Hematopoietic multipotent progenitor cell (in vitro differentiated cells): Measurements from ENCODE around the gene PRRG1. TPM values are rescaled to one million over a fixed set of nuclear protein-coding genes. Genes with fewer than 3 reads are reported as not detected.
"Not testable (repeated sequence)": the region's sequence is repeated elsewhere in the genome, so short reads cannot be mapped to it uniquely, and the experiment has no call there.

ENCODE experiments used
- DNase-seq, 3 donors: peaks; one replicate each; pipeline ENCODE4 v3.0.0-alpha.2; 2011 to 2015; ENCODE audit warnings: low read depth in 2 of 3, low spot score in 2 of 3
- total RNA-seq: library from RNA; depleted of rRNA; stranded (reverse); fragments of >200 nt; gene quantifications from one replicate; pipeline ENCODE4 v1.2.3, GENCODE V29; 2012

PRRG1 gene
- total RNA-seq, 1 donor: 0.54 TPM

DNA sequence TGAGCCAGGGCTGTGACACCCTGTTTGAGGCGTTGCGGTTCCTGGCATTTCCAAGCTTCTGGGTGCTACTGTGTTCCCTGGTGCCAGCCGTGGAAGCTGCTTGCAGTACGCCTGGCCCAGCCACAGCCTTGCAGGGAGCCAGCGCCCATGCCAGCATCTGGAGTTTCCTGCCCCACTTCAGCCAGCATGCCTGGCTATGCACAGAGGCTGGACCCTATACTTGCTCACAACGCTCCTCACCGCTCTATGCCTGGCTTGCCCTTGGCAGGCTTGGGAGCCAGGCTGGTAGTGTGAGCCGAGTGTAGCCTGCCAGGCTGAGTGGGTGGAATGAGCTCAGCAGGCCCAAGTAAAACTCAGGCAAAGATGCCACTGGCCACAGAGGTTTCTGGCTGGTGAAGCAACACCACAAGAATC, 22.4 kb downstream of the PRRG1 start:
- no peak for DNase-seq

DNA sequence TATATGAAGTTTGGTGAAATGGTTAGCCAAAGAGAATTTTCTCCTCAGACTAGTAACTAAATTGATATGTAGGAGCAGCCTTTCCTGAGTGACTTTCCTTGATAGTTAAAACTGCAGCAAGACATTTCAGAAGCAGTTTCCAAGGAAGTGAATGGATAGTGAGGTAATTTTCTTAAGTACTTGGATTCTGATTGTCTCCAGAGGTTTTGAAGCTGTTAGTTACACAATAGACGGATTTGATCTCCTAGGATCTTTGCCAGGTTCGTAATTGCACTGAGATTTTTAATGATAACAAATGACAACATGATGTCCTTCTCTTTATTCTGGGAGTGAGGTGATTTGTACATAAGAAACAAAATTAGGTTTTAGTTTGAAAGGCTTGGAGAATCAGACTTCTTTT, 29.2 kb downstream of the PRRG1 start:
- DNase-seq: no peak

DNA sequence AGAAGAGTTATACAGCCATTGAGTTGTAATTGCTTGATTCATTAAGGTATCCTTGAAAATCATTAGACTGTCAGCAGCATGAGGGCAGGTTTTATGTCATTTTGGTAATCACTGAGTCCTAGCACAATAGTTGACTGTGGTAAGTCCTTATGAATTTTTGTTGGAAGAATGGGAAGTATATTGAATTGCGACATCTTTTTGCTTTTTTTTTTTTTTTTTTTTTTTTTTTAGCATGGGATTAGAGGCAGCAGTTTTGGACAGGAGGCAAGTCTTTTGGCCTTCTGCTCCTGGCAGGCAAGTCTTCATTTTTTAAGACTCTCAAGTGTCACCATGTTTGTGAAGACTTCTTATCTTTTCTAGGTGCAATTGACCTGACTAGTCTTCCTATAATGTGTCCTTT, 29.7 kb downstream of the PRRG1 start:
- DNase-seq: no peak

DNA sequence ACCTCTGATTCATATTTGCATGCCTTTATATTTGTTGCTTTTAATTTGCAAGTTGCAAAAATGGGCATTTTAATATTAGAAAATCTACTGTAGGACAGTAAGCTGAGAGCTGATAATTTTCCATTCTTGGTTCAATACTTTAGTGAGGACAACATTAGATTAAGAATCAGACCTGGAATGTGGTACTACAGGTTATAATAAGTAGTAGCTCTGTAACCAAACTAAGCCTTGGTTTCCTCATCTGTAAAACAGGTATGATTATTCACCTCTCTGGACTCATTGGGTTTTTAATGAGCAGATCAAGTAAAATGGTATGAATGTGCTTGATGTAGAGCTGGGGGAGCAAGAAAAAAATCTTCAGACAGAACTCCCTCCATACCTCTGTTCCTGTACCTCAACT, 31.1 kb downstream of the PRRG1 start:
- DNase-seq: no peak

DNA sequence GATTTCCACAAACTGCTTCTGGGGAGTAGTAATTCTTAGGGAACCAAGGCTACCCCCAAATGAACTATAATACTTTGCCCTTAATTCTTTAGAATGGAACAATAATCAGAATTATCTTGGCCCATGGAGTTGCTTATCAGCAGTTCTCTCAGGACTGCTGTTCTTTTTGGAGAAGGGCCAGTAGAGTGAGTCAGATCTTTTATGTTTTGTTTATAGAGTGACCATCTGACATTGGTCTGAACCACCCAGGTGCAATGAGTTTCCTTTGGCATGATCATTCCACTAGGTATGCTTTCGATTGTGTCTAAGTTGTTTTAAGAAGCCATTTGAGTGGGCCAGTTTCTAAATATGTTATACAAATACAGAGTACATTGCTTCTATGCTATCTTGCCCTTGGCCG, 31.8 kb downstream of the PRRG1 start:
- no peak for DNase-seq

DNA sequence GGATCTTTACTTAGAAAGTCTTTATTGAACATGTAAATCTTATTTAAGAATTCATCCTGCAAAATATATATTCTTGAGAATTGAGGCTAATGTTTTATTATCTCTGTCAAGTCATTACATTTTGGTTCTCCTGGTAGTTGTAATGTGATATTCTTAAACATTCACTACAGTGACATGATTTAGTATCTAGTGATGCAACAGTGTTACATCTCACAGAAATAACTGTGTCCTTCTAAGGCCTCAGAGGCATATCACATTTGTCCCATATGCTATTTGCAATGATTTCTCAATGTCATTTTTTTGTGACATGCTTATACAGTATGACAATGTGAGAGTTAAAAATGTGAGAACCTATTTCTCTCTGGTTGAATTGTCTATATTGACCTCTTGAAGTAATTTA, 34.1 kb downstream of the PRRG1 start:
- DNase-seq: no peak

DNA sequence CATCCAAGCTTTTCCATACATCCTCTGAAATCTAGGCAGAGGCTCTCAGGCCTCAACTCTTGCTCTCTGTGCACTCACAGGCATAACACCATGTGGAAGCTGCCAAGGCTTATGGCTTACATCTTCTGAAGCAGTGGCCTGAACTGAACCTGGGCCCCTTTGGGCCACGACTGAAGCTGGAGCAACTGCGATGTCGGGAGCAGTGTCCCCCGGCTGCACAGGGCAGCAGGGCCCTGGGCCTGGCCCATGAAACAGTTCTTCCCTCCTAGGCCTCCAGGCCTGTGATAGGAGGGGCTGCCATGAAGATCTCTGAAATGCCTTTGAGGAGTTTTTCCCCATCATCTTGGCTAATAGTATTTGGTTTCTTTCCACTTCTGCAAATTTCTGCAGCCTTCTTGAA, 39.2 kb downstream of the PRRG1 start:
- DNase-seq: no peak

DNA sequence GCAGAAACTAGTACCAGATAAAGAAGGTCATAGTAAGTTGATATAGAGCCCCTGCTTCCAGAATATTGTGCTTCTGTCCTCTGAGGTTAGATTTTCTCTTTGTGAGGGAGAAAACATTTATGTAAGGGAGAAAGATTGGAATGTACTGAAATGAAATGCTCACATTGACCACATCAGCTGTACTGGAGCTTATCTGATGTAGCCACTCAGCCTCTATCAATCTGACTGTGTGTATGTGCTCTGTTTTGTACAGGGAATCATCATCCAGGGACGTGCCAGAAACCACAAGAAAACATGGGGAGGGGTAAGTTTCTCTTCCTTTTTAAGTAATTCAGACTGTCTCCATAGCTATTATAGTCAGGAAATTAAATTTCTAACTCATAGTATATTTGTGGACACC, 56.8 kb downstream of the PRRG1 start:
- DNase-seq: no peak

DNA sequence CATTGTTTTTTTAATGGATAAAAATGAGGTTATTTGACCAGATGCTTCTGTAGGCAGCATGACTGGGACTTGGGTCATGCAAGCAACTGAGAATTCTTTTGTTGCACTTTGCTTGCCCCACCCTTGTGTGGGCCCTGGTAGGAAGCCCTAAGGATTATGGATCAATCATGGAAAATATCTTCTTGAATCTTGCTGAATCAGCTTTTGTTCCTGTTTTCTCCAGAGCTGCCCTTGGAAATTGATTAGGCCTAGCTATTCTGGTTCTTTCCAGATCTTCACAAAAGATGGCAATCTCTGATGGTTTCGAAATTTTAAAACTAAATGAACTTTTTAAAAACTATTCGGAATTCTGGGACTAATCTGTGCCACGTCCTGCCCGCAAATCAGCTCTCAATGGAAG, 58.6 kb downstream of the PRRG1 start:
- DNase-seq: no peak

DNA sequence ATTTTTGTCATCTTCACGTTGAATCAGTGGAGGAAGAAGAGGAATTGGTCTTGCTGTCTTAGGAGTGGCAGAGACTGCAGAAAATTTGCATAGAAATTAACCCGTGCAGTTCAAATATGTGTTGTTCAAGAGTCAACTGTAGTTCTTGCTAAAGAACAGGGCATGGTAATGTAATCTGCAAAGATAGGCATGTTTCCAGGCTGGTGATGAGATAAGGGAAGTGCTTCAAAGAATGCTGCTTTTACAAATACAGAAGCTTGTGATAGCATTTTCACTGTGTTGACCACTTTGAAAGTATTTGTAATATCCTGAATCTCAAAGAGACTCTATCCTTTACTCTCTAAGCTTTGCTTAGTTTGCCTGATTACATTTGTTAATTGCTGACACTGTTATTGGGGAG, 60.1 kb downstream of the PRRG1 start:
- no peak for DNase-seq

DNA sequence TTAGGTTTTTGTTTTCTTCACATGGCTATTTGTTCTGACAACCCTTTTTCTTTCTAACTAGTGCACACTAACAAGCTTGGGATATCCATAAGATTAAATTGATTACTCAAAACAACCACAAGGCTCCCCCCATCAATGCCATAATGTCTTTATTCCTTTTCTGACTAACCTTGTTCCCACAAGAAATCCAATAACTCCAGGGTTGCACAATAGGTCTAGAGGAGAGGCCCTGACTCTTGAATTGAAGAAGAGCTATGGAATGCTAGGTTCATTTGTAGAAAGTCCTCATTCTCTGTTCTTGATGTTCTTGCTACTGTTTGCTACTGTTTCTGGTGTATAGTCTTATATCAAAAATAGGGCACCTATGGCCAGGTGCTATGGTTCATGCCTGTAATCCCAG, 71.0 kb downstream of the PRRG1 start:
- no peak for DNase-seq

DNA sequence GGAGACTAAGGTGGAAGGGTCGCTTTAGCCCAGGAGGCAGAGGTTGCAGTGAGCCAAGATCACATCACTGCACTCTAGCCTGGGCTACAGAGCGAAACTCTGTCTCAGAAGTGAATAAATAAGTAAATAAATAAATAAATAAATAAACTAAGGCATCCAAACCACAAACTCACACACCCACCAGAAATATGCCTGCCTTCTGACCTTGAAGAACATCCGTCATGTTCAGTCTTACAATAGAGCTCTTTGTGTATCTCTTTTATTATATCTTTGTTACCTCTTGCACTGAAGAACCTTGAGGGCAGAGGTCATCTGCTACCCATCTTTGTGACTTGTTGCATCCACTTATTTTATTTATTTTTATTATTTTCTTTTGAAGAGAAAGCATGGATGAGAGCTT, 71.6 kb downstream of the PRRG1 start:
- no peak for DNase-seq

DNA sequence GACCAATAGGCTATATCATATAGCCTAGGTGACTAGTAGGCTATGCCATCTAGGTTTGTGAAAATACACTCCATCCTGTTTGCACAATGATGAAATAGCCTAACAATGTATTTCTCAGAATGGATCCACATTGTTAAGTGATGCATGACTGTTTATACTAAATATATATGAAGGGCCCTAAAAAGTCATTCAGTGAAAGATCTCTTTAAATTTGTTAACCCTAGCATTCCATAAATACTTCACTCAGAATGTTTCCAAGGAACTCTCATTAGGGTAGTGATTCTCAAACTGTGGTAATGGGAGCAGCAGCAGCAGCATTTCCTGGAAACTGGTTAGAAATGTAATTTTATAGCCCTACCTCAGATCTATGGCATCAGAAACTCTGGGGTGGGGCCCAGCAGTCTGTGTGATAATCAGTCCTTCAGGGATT, 74.9 kb downstream of the PRRG1 start:
- no peak for DNase-seq

DNA sequence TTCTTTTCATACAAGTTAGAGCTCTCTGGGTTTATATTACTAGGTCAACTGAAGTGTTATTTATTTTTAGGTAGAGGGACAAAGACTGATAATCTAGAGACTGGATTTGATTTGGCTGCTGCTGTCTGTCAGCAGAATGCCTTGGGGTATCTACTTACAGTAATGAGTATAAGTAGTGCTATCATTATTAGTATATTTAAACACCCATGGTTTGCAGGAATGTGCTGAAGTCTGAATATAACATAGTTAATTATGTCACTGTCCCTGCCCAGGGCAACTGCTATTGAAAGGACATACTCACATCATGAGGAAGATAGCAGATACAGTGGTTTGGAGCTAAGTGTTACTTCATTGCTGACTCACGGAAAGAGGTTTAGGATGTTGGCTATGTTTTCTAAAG, 76.2 kb downstream of the PRRG1 start:
- no peak for DNase-seq

DNA sequence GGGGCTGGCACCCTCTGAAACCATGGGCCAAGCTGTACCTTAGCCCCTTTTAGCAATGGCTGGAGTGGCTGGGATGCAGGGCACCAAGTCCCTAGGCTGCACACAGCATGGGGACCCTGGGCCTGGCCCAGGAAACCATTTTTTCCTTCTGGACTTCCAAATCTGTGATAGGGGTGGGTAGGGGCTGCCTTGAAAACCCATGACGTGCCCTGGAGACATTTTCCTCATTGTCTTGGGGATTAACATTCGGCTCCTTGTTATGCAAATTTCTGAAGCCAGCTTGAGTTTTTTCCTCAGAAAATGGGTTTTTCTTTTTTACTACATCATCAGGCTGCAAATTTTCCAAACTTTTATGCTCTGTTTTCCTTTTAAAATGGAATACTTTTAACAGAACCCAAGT, 79.8 kb downstream of the PRRG1 start:
- DNase-seq: not testable (repeated sequence)

DNA sequence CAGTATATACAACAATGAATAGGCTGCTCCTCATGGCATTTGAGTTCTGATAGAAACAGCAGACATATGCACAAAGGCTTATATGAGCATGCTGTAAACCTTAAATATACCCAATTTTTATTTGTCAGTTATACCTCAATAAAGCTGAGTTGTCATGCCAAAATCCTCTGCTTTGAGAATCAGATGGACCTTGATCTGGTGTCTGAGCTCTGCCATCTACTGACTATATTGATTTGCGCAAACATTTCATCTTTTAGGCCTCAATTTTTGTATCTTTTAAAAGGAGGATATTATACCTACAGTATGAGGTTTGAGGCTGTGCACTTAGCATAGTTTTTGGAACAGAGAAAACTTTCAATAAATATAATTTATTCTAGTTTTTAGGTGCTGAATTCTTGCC, 85.2 kb downstream of the PRRG1 start:
- DNase-seq: no peak

DNA sequence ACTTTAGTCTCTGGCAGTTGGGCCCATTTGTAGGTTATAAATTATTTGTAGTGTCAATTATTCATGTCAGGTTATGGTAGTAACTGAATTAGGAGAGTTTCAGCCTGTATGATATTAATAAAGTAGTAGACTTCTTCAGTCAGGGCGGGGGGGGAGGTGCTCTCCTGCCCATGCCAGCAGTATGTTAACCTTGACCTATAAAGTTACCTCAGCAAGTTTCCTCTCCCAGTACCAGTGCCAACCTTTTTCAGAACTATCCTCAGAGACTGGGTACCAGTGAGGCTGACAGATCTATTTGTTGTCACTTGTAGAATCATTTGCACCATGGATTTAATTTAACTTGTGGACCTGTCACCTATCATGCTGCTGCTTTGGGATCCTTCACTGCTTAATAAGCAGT, 88.0 kb downstream of the PRRG1 start:
- DNase-seq: no peak

DNA sequence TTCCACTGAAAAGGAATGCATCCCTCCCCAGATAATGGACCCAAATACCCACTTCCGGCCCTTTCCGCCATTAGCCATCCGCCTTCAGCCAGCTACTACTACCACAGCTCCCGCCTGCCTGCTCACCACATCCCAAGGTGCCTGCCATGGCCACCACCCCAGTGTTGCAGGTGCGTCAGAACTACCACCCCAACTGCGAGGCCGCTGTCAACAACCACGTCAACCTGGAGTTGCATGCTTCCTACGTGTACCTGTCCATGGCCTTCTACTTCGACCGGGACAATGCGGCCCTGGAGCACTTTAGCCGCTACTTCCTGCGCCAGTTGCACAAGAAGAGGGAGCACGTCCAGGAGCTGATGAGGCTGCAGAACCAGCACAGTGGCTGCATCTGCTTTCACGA, 92.2 kb downstream of the PRRG1 start:
- DNase-seq: no peak

DNA sequence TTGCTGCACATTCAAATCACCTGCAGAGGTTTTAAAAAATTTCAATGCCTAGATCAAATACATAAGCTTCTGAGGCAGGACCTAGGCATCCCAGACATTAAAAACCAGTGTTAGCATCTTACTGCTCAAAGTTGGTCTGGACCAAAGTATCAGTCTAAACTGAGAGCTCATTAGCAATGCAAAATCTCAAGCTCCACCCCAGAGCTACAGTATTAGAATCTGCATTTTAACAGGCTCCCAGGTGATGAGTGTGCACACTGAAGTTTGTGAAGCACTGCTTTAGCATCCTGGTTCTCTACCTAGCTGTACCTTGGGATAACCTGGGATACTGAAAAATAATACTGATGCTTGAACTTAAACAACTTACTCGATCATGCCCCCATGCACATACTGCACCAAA, 96.0 kb downstream of the PRRG1 start:
- DNase-seq: no peak

DNA sequence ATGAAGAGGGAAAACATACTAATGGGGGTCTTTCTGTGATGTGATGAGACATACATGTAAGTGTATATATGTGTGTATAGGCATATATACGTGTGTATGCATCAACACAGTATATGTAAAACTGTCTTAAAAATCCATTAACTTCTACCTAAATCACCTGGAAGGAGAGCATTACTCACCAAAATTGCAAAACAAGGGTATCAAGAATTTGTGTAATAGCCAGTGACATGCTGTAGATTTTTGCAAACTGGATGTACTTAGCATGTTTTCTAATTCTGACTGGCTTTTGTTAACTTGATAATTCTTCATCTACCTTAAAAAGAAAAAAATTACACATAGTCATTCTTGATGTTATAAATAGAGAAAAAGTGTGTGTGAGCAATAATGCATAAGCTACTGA, 104.7 kb downstream of the PRRG1 start:
- no peak for DNase-seq

DNA sequence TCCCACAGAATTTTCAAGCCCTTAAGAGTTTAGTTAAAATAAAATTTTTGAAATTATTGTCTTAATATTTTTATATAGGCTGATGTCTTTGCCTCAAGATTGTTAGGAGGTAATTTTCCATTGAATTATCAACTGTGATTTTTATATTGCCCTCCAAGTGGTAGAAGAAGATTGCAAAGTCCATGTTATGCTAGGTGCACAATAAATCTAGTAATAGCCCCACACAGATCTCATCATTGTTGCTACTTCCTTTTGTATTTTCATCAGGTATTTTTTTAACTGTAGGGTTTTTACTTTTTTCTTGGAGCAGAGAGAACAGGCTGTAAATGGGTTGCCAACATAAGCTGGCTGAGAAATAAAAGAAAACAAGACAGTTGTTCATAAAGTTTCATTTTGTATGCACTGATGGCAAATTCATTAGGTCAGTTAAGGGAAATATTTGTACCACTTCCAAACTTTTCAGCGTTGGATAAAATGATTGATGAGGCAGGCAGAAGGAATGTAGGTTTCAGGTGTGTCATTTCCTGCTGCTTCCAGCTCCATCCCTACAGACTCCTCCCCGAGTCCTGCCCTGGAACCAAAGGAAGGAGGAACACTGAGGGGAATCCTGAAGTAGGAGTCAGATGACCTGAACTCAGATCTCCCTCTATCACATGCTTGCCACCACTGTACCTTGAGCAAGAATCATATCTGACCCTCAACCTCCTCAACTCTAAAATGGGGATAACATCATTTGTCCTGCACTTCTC, 105.5 kb downstream of the PRRG1 start:
- DNase-seq: no peak

DNA sequence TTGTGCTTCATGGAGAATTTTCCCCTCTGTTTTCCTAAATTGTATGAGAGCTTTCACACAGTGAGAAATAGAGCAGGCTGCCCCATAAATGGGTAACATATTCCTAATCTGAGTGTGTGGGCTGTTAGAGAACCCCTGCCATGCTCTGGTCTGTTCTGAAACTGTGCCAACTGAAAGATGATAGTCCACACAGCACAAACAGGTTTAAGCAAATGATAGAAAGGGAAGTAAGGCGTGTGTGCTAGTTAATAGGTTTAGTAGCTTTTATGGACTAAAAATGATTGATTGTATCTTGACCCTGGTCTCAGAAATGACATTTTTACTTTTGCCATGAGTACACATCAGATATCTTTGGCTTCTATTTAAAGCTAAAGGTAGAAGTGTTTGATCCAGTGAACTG, 106.2 kb downstream of the PRRG1 start:
- DNase-seq: no peak

DNA sequence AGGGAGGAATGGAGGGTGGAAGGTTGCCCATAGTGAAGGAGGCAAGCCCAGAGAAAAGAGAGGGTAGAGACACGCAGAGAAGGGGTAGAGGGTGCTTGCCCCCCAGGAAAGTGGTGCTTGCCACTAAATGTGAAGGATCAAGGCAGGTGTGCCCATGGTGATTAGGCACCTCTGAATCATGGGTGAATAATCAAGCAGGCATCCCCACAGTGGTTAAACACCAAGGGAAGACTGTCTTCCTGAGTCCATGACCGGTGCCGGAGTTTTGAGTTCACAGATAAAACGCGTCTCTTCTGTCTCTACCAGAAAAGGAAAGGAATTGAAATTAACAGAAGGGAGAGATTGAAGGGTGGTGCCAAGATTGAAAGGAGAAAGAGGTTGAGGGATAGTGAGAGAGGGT, 111.1 kb downstream of the PRRG1 start:
- DNase-seq: not testable (repeated sequence)
